ENCODE data around the gene ADCY2. TPM values are rescaled to one million over a fixed set of nuclear protein-coding genes. Genes with fewer than 3 reads are reported as not detected.

ADCY2 gene
- total RNA-seq, 4 donors from 2014 or later, result 0.34 to 2.7 (median 1.5) TPM

- WGBS, 2 donors, result 69 to 70% methylated on average over 14 of the region's 14 CpGs
- intact Hi-C loops (cut with DNase I), result no loop called here
- Histone ChIP-seq H3K36me3 (no peaks in the 10 kb centered on the region), H3K27ac (peak overlapping the region in 2 of 3 donors; percentile 2 to 57), H3K9me3 (no peaks in the 10 kb centered on the region), H3K4me3 (replicated peaks in 1 of 3) (no peak overlapping the region), H3K4me1 (peaks cover 7 to 20% of the 10 kb centered on the region in 2 donors), H3K27me3 (no peaks in the 10 kb centered on the region)
- no peak for TF ChIP-seq POLR2A (IDR thresholded peaks at IDR 0.05)
- TF ChIP-seq, protein P1, sequence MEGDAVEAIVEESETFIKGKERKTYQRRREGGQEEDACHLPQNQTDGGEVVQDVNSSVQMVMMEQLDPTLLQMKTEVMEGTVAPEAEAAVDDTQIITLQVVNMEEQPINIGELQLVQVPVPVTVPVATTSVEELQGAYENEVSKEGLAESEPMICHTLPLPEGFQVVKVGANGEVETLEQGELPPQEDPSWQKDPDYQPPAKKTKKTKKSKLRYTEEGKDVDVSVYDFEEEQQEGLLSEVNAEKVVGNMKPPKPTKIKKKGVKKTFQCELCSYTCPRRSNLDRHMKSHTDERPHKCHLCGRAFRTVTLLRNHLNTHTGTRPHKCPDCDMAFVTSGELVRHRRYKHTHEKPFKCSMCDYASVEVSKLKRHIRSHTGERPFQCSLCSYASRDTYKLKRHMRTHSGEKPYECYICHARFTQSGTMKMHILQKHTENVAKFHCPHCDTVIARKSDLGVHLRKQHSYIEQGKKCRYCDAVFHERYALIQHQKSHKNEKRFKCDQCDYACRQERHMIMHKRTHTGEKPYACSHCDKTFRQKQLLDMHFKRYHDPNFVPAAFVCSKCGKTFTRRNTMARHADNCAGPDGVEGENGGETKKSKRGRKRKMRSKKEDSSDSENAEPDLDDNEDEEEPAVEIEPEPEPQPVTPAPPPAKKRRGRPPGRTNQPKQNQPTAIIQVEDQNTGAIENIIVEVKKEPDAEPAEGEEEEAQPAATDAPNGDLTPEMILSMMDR (IDR thresholded peaks at IDR 0.05), result no peak
- DNase-seq, result peak; percentile 44 to 55
Observed at GRCh38 chr5:7801891-7802614, 406.1 kb downstream of the ADCY2 start.

GRCh38 chr5:7802855-7803254 lies 406.9 kb downstream of the ADCY2 start:
- no peak overlapping the region for H3K4me3 ChIP-seq (replicated peaks in 1 of 3)
- no peaks in the 10 kb centered on the region for H3K36me3 ChIP-seq
- peaks cover 7 to 20% of the 10 kb centered on the region in 2 donors for H3K4me1 ChIP-seq
- H3K27ac ChIP-seq, result no peak overlapping the region
- 94 to 97% methylated on average over 6 of the region's 6 CpGs for WGBS, 2 donors
- H3K27me3 ChIP-seq, result no peaks in the 10 kb centered on the region
- no peak for DNase-seq
- no peaks in the 10 kb centered on the region for H3K9me3 ChIP-seq
- intact Hi-C loops (cut with DNase I), result no loop called here
- TF ChIP-seq, protein P1 (IDR thresholded peaks at IDR 0.05), result no peak
- no peak for TF ChIP-seq POLR2A (IDR thresholded peaks at IDR 0.05)

DNA sequence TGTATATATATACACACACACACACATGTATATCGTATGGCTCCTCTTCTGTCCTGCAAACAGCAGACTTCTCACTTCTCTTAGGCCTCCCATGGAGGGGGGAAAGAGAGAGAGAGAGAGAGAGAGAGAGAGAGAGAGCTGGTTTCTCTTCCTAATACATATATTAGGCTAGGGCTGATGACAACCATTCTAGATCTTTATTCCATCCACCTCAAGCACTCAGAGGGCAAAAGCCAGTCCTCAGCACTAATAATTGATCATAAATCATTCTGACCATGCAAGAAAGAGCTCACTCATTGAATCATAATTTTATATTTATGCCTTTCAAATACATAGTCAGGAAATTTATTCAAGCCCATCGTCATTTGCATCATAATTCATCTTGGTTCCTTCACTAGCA lies 408.0 kb downstream of the ADCY2 start:
- Histone ChIP-seq H3K9me3 (no peaks in the 10 kb centered on the region), H3K27ac (no peak overlapping the region), H3K36me3 (no peaks in the 10 kb centered on the region), H3K4me1 (peaks cover 7 to 27% of the 10 kb centered on the region in 2 donors), H3K27me3 (no peaks in the 10 kb centered on the region), H3K4me3 (replicated peaks in 1 of 3) (no peak overlapping the region)
- TF ChIP-seq, protein P1 (IDR thresholded peaks at IDR 0.05), result no peak
- TF ChIP-seq POLR2A (IDR thresholded peaks at IDR 0.05), result no peak
- 89 to 90% methylated on average over 2 of the region's 2 CpGs for WGBS, 2 donors
- no peak for DNase-seq
- intact Hi-C loops (cut with DNase I), result no loop called here

GRCh38 chr5:7805379-7805778 lies 409.4 kb downstream of the ADCY2 start:
- H3K9me3 ChIP-seq, result no peaks in the 10 kb centered on the region
- no peak for DNase-seq
- 87 to 94% methylated on average over 2 of the region's 2 CpGs for WGBS, 2 donors
- TF ChIP-seq, protein P1 (IDR thresholded peaks at IDR 0.05), result peak in 1 of 6 experiments; percentile 19
- no peak for TF ChIP-seq POLR2A (IDR thresholded peaks at IDR 0.05)
- no peak overlapping the region for H3K27ac ChIP-seq
- no peaks in the 10 kb centered on the region for H3K36me3 ChIP-seq
- H3K4me3 ChIP-seq (replicated peaks in 1 of 3), result no peak overlapping the region
- intact Hi-C loops (cut with DNase I), result no loop called here
- H3K4me1 ChIP-seq, result peaks cover 15 to 41% of the 10 kb centered on the region in 2 donors
- no peaks in the 10 kb centered on the region for H3K27me3 ChIP-seq

- TF ChIP-seq, protein P1 (IDR thresholded peaks at IDR 0.05), result no peak
- no peak for TF ChIP-seq POLR2A (IDR thresholded peaks at IDR 0.05)
- Histone ChIP-seq H3K4me1 (peaks cover 15 to 41% of the 10 kb centered on the region in 2 donors), H3K4me3 (replicated peaks in 1 of 3) (no peak overlapping the region), H3K36me3 (no peaks in the 10 kb centered on the region), H3K27ac (no peak overlapping the region), H3K9me3 (no peaks in the 10 kb centered on the region), H3K27me3 (no peaks in the 10 kb centered on the region)
- WGBS, 2 donors, result 88 to 94% methylated on average over 4 of the region's 4 CpGs
- DNase-seq, result no peak
- intact Hi-C loops (cut with DNase I), result no loop called here
Observed at GRCh38 chr5:7808998-7809397, 413.1 kb downstream of the ADCY2 start.
